GM12872 (cell line): ENCODE measurements around the gene QPRT.

Experiments used
- CTCF ChIP-seq: IDR thresholded peaks from 3 replicates; pipeline ENCODE4 v1.5.1; 2011; ENCODE audit warnings: low read depth, mild to moderate bottlenecking, low read length, moderate library complexity; ENCODE audit not compliant: insufficient read depth

QPRT gene

GRCh38 chr16:29686740-29687332 is 7.9 kb downstream of the QPRT start:
- no peak for TF ChIP-seq CTCF

DNA sequence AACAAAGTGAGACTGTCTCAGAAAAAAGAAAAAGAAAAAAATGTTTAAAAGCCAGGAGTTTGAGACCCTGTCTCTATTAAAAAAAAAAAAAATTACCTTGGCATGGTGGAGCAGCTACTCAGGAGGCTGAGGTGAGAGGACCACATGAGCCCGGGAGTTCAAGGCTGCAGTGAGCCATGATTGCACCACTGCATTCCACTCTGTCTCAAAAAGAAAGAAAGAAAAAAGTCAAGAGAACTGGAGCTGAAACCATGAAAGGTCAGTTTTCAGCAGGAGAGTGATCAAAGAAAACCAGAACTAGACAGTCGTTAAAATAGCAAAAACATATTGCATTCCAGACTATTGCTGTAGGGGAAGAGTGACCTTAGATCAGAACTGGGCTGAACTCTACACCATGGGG is 8.8 kb downstream of the QPRT start:
- no peak for TF ChIP-seq CTCF

- no peak for TF ChIP-seq CTCF
Measured at GRCh38 chr16:29688172-29688571, 9.2 kb downstream of the QPRT start.

- no peak for TF ChIP-seq CTCF
Measured at GRCh38 chr16:29694384-29695195, 15.6 kb downstream of the QPRT start.

- TF ChIP-seq CTCF: no peak
Measured at GRCh38 chr16:29696881-29697331, 17.9 kb downstream of the QPRT start.

DNA sequence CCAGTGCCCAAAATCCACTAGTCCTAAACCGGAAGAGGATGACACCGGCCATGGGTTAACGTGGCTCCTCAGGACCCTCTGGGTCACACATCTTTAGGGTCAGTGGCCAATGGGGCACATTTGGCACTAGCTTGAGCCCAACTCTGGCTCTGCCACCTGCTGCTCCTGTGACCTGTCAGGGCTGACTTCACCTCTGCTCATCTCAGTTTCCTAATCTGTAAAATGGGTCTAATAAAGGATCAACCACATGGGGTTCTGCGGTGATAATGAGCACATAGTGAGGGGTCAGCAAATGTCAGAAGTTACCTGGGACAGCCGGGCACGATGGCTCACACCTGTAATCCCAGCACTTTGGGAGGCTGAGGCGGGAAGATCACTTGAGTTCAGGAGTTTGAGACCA is 18.4 kb downstream of the QPRT start:
- TF ChIP-seq CTCF: no peak

GRCh38 chr16:29698042-29698441 is 19.1 kb downstream of the QPRT start:
- no peak for TF ChIP-seq CTCF
